GM18517 (cell line): Measurements from ENCODE around the gene FGF22.

Experiments
- ATAC-seq: cut with Tn5 transposase; IDR thresholded peaks from one replicate; pipeline ENCODE4 v1.9.1; 2021; ENCODE audit warnings: mild to moderate bottlenecking, moderate library complexity; ENCODE audit not compliant: unreplicated experiment

Gene FGF22

GRCh38 chr19:642767-643727, 3.4 kb downstream of the FGF22 start:
- no peak for ATAC-seq

DNA sequence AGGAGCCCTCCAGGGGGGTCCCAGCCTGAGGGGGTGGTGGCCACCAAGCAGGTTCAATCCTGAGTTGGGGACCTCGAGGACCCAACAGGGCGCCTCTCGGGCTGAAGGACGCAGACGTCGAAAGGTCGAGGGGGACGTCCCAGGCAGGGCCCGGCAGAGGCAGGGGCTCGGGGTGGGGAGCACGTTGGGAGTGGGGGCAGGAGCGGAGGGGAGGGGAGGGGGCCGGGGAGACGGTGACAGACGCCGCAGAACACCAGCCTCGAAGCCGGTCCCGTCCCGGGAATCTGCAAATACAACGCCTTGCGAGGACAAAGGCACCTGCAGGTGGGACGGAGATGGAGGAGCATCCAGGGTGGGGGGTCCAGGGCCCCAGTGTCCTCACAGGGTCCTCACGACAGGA, 4.1 kb downstream of the FGF22 start:
- ATAC-seq = no peak

DNA sequence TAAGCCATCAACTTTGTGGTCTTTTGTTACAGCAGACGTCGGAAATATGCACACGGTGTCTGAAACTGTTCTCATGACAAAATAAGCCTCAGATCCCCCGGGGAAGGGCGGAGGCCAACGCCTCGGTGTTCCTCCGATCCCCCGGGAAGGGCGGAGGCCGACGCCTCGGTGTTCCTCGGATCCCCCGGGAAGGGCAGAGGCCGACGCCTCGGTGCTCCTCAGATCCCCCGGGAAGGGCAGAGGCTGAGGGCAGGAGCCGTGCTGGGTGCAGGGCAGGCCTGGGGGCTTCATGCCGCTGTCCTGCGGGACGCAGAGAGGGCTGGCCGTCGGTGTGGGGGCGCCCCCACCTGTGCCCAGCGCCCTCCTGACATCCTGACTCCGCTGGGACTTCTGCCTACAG, 4.7 kb downstream of the FGF22 start:
- no peak for ATAC-seq

- ATAC-seq = no peak
These were observed 5.1 kb downstream of the FGF22 start for GRCh38 chr19:644789-645188.

DNA sequence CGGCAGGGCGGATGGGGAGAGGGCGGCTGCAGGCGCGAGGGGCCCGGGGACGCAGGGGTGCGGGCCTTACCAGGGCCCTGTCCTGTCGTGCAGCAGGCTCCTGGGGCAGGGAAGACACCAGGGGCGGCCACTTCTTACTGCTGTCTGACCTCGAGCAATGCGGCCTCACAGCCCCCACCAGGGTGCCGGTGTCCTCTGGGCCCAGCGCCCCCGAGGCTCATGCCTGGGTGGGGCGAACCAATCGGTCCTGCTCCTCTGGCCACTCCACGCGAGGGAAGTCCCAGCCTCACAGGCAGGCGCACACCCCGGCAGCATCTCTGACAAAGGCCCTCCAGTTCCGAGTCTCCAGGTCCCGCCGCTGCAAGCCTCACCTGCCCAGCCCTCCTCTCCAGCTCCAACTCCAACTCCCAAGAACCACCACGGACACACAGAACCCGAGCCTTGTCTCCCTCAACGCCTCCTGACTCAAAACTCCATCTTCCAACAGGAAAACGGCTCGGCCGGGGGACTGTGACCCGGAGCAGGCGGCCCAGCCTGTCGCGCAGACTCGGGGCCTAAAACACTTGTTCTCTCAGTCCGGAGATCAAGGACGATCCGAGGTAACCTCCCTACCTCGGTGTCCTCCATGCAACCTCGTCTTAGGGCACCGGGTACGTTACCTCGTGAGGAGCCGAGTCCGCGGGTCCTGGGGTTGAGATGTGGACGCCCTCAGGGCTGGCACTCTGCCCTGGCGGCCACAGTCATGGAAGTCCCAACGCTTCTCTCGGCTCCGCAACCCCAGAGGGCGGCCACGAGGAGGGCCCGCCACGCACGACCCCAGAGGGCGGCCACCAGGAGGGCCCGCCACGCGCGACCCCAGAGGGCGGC, 6.5 kb downstream of the FGF22 start:
- no peak for ATAC-seq

- no peak for ATAC-seq
These were observed 7.3 kb downstream of the FGF22 start for GRCh38 chr19:646779-647565.

DNA sequence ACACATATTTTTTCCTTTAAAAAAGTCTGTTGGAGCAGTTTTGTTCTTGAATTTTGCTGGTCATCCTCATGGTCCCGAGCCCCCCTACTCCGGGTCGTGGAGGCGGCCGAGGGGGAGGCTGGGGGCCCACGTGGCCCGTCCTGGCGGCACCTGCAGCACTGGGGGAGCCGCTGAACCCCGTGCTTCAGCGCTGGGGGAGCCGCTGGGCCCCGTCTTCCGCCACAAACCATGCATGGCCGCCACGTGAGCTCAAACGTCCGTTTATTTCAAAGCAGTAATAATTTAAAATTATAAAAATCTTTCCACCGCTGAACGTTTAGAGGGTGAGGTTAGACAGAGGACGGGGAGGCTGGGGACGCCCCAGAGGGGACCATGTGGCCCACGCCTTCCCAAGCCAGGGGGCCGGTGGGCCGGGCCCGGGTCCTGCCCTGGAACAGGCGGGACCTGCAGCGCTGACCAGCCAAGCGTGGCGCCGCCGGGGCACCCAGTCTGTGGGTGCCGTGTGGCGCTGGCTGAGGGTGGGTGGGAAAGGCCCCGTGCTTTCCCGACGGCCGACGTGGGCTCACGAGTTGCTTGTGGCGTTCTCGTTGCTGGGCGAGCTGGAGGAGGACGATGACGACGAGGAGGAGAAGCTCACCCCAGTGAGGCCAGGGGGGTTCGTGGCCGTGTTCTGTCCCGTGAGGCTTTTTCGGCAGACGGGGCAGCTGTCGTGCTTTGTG, 8.0 kb downstream of the FGF22 start:
- no peak for ATAC-seq

GRCh38 chr19:648305-648704, 8.6 kb downstream of the FGF22 start:
- ATAC-seq = no peak

- ATAC-seq = no peak
These were observed 9.5 kb downstream of the FGF22 start for GRCh38 chr19:648904-649801.

DNA sequence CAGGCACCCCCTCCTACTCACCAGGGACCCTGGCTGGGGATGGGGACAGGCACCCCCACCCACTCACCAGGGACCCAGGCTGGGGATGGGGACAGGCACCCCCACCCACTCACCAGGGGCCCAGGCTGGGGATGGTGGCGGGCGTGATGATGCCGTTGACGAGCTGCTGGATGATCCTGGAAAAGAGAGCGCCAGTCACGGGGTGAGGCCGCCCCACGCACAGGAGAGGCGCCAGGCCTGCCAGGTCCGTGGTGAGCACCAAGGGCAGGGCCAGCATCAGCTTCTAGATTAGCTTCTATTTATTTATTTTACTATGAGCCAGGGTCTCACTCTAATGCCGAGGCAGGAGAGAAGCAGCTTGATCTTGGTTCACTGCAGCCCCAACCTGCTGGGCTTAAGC, 10.4 kb downstream of the FGF22 start:
- no peak for ATAC-seq

DNA sequence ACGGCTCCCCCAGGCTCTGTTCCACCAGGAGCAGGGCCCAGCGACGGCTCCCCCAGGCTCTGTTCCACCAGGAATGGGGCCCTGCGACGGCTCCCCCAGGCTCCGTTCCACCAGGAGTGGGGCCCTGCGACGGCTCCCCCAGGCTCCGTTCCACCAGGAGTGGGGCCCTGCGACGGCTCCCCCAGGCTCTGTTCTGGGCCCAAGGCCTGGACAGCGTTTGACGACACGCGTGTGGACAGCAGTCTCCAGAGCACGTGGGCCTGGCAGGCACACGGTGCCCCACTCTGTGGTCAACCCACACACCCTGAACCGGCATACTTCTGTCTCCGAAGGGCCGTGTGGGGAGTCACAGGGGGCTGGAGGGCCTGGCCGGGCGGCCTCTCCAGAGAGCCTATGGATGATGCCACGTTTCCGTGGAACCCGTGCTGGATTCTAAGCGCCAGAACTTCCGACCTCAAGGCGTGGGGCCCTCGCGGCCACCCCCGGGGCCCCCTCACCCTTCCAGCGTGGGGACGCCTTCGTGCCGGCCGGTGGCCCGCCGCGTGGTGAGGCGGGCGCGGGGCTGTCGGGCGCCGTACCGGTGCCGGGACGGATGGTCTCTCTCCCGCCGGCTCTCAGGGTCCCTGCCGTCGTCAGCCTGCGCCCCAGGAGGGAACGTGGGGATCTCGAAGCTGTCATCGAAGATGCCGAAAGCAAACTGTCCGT, 11.6 kb downstream of the FGF22 start:
- no peak for ATAC-seq

GRCh38 chr19:651991-652390, 12.3 kb downstream of the FGF22 start:
- ATAC-seq = no peak

- no peak for ATAC-seq
These were observed 13.0 kb downstream of the FGF22 start for GRCh38 chr19:652467-653389.

DNA sequence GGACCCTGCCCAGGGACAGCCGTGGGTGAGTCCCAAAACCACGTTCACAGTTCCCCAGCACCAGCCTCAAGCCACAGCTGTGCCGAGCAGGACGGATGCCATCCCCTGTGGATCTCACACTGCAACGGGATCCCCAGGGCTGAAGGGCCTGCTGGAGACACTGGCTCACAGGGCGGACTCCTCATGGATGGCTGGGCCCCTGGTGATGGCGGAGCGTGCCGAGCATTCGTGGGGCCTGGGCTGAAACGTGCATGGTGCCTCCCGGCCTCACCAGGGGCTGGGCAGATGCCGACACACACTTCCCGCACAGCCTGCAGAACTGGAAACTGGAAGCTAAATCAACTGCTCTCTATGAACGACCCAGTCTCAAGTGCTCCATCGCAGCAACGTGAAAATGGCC, 13.7 kb downstream of the FGF22 start:
- ATAC-seq = no peak

DNA sequence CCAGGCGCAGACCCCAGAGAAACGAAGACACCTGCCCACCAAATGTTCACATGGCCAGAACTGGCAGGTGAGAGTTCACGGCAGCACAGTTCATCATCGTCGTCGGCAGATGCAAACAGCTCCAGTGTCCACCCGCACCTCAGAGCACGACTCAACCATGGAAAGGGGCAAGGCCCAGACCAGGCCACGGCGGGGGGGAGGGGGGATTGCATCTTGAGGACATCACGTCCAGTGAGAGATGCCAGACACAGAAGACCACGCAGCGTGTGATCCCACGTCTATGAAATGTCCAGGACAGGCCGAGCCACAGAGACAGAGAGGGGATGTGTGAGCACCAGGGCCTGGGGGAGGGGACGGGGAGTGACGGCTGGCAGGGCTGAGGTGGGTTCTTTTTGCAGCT, 16.0 kb downstream of the FGF22 start:
- ATAC-seq = no peak

DNA sequence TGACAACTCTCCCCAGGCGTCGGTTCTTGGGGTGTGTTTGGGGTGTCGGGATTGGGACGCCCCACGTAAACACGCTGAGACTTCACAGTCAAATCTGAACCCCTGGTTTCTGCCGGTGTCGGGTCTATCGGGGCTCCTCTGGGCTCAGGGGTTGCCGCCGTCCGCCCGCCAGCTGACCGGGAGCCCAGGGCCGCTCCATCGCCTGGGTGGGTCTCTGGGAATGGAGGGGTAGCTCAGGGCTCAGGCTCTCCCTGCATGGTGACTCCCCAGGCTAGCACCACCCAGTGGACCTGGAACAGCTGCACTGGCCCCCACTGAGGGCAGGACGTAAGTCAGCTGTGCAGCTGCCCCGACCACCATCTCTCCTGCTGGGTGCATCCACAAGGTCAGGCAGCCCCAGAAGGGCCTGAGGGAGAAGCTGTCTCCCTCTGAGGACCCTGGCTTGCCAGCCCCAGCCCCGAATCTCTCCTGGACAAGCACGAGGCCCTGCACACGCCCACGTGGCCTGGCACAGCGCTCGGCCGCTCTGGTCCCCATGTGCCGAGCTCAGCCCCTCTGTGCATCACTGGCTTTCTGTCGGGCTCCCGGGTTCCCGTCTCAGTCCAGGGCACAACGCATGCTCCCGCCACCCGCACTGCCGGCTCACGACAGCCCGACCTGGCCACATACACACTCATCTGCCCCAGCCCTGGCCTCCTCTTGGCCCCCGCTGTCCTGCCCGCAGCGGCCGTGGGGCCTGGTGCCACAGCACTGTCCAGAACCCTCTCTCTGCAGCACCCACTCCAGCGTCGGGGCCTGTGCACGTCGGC, 17.3 kb downstream of the FGF22 start:
- ATAC-seq = no peak

DNA sequence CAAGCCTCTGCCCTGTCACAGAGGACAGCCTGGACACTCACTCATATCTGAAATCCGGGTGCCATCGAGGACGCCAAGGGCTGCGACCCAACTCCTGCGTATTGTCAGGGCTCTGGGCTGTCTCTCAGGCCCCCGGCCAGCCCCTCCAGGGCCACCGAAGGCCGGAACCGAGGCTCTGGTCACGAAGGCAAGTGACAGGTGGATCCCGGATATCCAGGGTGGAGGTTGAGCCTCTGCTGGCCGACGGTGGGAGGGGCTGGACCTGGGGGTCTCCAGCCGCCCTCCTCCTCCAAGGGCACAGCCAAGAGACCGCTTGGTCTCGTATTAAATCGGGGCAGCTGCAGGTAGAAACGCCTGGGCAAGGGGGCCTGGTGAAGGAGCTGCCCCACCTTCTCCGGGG, 17.9 kb downstream of the FGF22 start:
- no peak for ATAC-seq
